ENCODE data around the gene RALY. TPM values are rescaled to one million over a fixed set of nuclear protein-coding genes. Genes with fewer than 3 reads are reported as not detected.

RALY gene
- polyA plus RNA-seq, 2 of the 4 experiments (the other 2 are of a cell fraction), result 63.4 to 102 TPM

- no peak for TF ChIP-seq ATOH8 (CRISPR knock-in tag; IDR thresholded peaks at IDR 0.05; ENCODE audit: low read depth)
- TF ChIP-seq HOXA7 (CRISPR knock-in tag; IDR thresholded peaks at IDR 0.05), result no peak
- TF ChIP-seq MAFK (IDR thresholded peaks at IDR 0.05; ENCODE audit: partially characterized antibody), result no peak
- TF ChIP-seq RAD21 (conservative IDR thresholded peaks at IDR 0.05 in 1 of 2, IDR thresholded peaks at IDR 0.05 in 1 of 2), result no peak
Measured at GRCh38 chr20:34070079-34070439, 76.3 kb downstream of the RALY start (continued).

GRCh38 chr20:34070859-34071258, 77.1 kb downstream of the RALY start:
- ChIA-PET POLR2A (no interaction called here), CTCF (interaction anchor here (0.9 to 4.8 kb wide), 16 partner anchors 11 to 1084 kb away, joined by 3 to 33 read pairs (median 7); no protein-coding TSS in a partner anchor)
- H3K9me3 ChIP-seq, result no peaks in the 10 kb centered on the region
- 0 out of 3 replicates have a peak, but pooled peaks cover 5% of the 10 kb centered on the region for H3K4me1 ChIP-seq
- no peak for FAIRE-seq
- TF ChIP-seq FOSB (CRISPR knock-in tag; IDR thresholded peaks at IDR 0.05) (no peak), HEYL (CRISPR knock-in tag; IDR thresholded peaks at IDR 0.05) (no peak), HES2 (IDR thresholded peaks at IDR 0.05) (no peak), EP300 (IDR thresholded peaks at IDR 0.05) (no peak), CEBPB (IDR thresholded peaks at IDR 0.05) (no peak), CBX2 (IDR thresholded peaks at IDR 0.05; ENCODE audit: borderline replicate concordance, low read depth) (no peak)
- no peak for ATAC-seq
- H3K4me3 ChIP-seq, result no peak overlapping the region
- 90% methylated on average over 8 of the region's 8 CpGs for WGBS (ENCODE audit: missing lambda C conversion rate)
- no peak overlapping the region for H3K4me2 ChIP-seq
- no peak overlapping the region for H3K27ac ChIP-seq
- DNase-seq (ENCODE audit: low read depth in 1 of 2, low spot score in 1 of 2), result no peak

- TF ChIP-seq POLR2A (IDR thresholded peaks at IDR 0.05; ENCODE audit: low read length) (no peak), HDAC2 (IDR thresholded peaks at IDR 0.05) (no peak), USF2 (IDR thresholded peaks at IDR 0.05) (no peak), ZC3H11A (IDR thresholded peaks at IDR 0.05) (no peak), NPAS2 (CRISPR knock-in tag; IDR thresholded peaks at IDR 0.05; ENCODE audit: borderline replicate concordance) (no peak), TFCP2L1 (CRISPR knock-in tag; IDR thresholded peaks at IDR 0.05) (no peak), SREBF2 (IDR thresholded peaks at IDR 0.05) (no peak), ZSCAN20 (CRISPR knock-in tag; IDR thresholded peaks at IDR 0.05) (no peak)
- Histone ChIP-seq H3K4me2 (no peak overlapping the region), H3K9me3 (no peaks in the 10 kb centered on the region), H3K4me3 (no peak overlapping the region), H3K4me1 (0 out of 3 replicates have a peak, but pooled peaks cover 5% of the 10 kb centered on the region), H3K27ac (no peak overlapping the region)
- ChIA-PET POLR2A (no interaction called here), CTCF (interaction anchor here (1.0 to 1.5 kb wide), 4 partner anchors 15 to 1170 kb away, joined by 3 to 6 read pairs (median 4); no protein-coding TSS in a partner anchor)
- no peak for FAIRE-seq
- ATAC-seq, result no peak
- DNase-seq (ENCODE audit: low read depth in 1 of 2, low spot score in 1 of 2), result no peak
- WGBS (ENCODE audit: missing lambda C conversion rate), result 89% methylated on average over 8 of the region's 8 CpGs
Measured at GRCh38 chr20:34072076-34072475, 78.4 kb downstream of the RALY start.

GRCh38 chr20:34072778-34073177, 79.1 kb downstream of the RALY start:
- Histone ChIP-seq H3K27ac (no peak overlapping the region), H3K4me1 (0 out of 3 replicates have a peak, but pooled peaks cover 5% of the 10 kb centered on the region), H3K9me3 (no peaks in the 10 kb centered on the region), H3K4me3 (no peak overlapping the region), H3K4me2 (no peak overlapping the region)
- no peak for FAIRE-seq
- ChIA-PET POLR2A (no interaction called here), CTCF (interaction anchor here (1.0 to 1.5 kb wide), 4 partner anchors 14 to 1171 kb away, joined by 3 to 6 read pairs (median 4); no protein-coding TSS in a partner anchor)
- WGBS (ENCODE audit: missing lambda C conversion rate), result 86% methylated on average over 1 of the region's 1 CpG
- ATAC-seq, result no peak
- DNase-seq (ENCODE audit: low read depth in 1 of 2, low spot score in 1 of 2), result no peak
- TF ChIP-seq MAFK (IDR thresholded peaks at IDR 0.05; ENCODE audit: partially characterized antibody), result peak; percentile 67
- no peak for TF ChIP-seq CTCF (IDR thresholded peaks at IDR 0.05)
